ENCODE results near the gene KRT9.

- TF ChIP-seq, protein P1, sequence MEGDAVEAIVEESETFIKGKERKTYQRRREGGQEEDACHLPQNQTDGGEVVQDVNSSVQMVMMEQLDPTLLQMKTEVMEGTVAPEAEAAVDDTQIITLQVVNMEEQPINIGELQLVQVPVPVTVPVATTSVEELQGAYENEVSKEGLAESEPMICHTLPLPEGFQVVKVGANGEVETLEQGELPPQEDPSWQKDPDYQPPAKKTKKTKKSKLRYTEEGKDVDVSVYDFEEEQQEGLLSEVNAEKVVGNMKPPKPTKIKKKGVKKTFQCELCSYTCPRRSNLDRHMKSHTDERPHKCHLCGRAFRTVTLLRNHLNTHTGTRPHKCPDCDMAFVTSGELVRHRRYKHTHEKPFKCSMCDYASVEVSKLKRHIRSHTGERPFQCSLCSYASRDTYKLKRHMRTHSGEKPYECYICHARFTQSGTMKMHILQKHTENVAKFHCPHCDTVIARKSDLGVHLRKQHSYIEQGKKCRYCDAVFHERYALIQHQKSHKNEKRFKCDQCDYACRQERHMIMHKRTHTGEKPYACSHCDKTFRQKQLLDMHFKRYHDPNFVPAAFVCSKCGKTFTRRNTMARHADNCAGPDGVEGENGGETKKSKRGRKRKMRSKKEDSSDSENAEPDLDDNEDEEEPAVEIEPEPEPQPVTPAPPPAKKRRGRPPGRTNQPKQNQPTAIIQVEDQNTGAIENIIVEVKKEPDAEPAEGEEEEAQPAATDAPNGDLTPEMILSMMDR (IDR thresholded peaks at IDR 0.05; ENCODE audit: low read length): no peak
- TF ChIP-seq EZH2 (IDR thresholded peaks at IDR 0.05; ENCODE audit: borderline replicate concordance, low read length): no peak
Observed at GRCh38 chr17:41614098-41614497, 42.2 kb upstream of the KRT9 start.
